NOMO-1 treated with dmso at 0.1 percent for 144 hours (cell line): ENCODE results near the gene ERBIN.
"Not testable (repeated sequence)": the region's sequence is repeated elsewhere in the genome, so short reads cannot be mapped to it uniquely, and the experiment has no call there.

ENCODE experiments used
- DNase-seq: peaks from one replicate; lab custom pipeline; 2025; ENCODE audit not compliant: unreplicated experiment; lab: John Stamatoyannopoulos, UW

Gene ERBIN

GRCh38 chr5:65955746-65956145, 29.4 kb downstream of the ERBIN start:
- DNase-seq, result no peak

GRCh38 chr5:65957703-65958102, 31.3 kb downstream of the ERBIN start:
- not testable (repeated sequence) for DNase-seq

- no peak for DNase-seq
These were observed 35.3 kb downstream of the ERBIN start for GRCh38 chr5:65961633-65962032.

GRCh38 chr5:65967288-65968066, 41.1 kb downstream of the ERBIN start:
- DNase-seq, result no peak

- DNase-seq, result no peak
These were observed 43.4 kb downstream of the ERBIN start for GRCh38 chr5:65969539-65970393.

- no peak for DNase-seq
These were observed 44.3 kb downstream of the ERBIN start for GRCh38 chr5:65970481-65971367.

- no peak for DNase-seq
These were observed 45.3 kb downstream of the ERBIN start for GRCh38 chr5:65971643-65972042.

- DNase-seq, result not testable (repeated sequence)
These were observed 46.5 kb downstream of the ERBIN start for GRCh38 chr5:65972896-65973295.

GRCh38 chr5:65978251-65978650, 51.9 kb downstream of the ERBIN start:
- no peak for DNase-seq

GRCh38 chr5:65981548-65981947, 55.2 kb downstream of the ERBIN start:
- no peak for DNase-seq

GRCh38 chr5:65981969-65982619, 55.7 kb downstream of the ERBIN start:
- no peak for DNase-seq

- DNase-seq, result no peak
These were observed 56.3 kb downstream of the ERBIN start for GRCh38 chr5:65982635-65983034.

GRCh38 chr5:65984098-65984885, 57.9 kb downstream of the ERBIN start:
- no peak for DNase-seq

GRCh38 chr5:65986050-65986451, 59.7 kb downstream of the ERBIN start:
- DNase-seq, result no peak

GRCh38 chr5:65986796-65987195, 60.4 kb downstream of the ERBIN start:
- DNase-seq, result no peak

- DNase-seq, result no peak
These were observed 61.6 kb downstream of the ERBIN start for GRCh38 chr5:65987982-65988381.

- no peak for DNase-seq
These were observed 62.8 kb downstream of the ERBIN start for GRCh38 chr5:65989158-65989557.

GRCh38 chr5:65992630-65993029, 66.3 kb downstream of the ERBIN start:
- no peak for DNase-seq

- no peak for DNase-seq
These were observed 67.9 kb downstream of the ERBIN start for GRCh38 chr5:65994117-65994786.
